Endothelial cell (in vitro differentiated cells): Measurements from ENCODE around the gene SAC3D1. TPM values are rescaled to one million over a fixed set of nuclear protein-coding genes. Genes with fewer than 3 reads are reported as not detected.

ENCODE experiments used
- DNase-seq: peaks from one replicate; pipeline ENCODE4 v3.0.0; 2021; ENCODE audit warnings: low spot score
- H3K27ac Mint-ChIP-seq: one replicate; pipeline ENCODE4 v1.8.0; 2021; ENCODE audit warnings: mixed read lengths, inconsistent platforms; ENCODE audit not compliant: unreplicated experiment
- H3K27me3 Mint-ChIP-seq: one replicate; pipeline ENCODE4 v1.8.0; 2021; ENCODE audit warnings: mild to moderate bottlenecking, moderate library complexity, mixed read lengths, inconsistent platforms; ENCODE audit not compliant: unreplicated experiment
- H3K36me3 Mint-ChIP-seq: one replicate; pipeline ENCODE4 v1.8.0; 2021; ENCODE audit warnings: mild to moderate bottlenecking, low read depth, mixed read lengths, inconsistent platforms; ENCODE audit not compliant: unreplicated experiment
- H3K4me1 Mint-ChIP-seq: one replicate; pipeline ENCODE4 v1.8.0; 2021; ENCODE audit warnings: mild to moderate bottlenecking, mixed read lengths, inconsistent platforms; ENCODE audit not compliant: unreplicated experiment
- H3K4me3 Mint-ChIP-seq: one replicate; pipeline ENCODE4 v1.8.0; 2021; ENCODE audit warnings: mild to moderate bottlenecking, mixed read lengths, inconsistent platforms; ENCODE audit not compliant: unreplicated experiment
- H3K9me3 Mint-ChIP-seq: one replicate; pipeline ENCODE4 v1.8.0; 2021; ENCODE audit warnings: mixed read lengths, inconsistent platforms; ENCODE audit not compliant: unreplicated experiment
- total RNA-seq: library from RNA; stranded (reverse); fragmentation: NEBNext Ultra II Directional; extraction: Animal tissue kit (Norgen Biotek cat#: 25700); gene quantifications from one replicate; pipeline ENCODE4 v1.2.1, GENCODE V29; 2021; ENCODE audit not compliant: unreplicated experiment
- TF ChIP-seq, protein P1 (sequence below): fragments of 200-600 bp; sonication (generic); IDR thresholded peaks from one replicate; pipeline ENCODE4 v1.5.0; 2021; ENCODE audit warnings: antibody characterized with exemption; ENCODE audit not compliant: unreplicated experiment

SAC3D1 gene
- total RNA-seq, 1 donor from 2014 or later: 4.8 TPM

DNA sequence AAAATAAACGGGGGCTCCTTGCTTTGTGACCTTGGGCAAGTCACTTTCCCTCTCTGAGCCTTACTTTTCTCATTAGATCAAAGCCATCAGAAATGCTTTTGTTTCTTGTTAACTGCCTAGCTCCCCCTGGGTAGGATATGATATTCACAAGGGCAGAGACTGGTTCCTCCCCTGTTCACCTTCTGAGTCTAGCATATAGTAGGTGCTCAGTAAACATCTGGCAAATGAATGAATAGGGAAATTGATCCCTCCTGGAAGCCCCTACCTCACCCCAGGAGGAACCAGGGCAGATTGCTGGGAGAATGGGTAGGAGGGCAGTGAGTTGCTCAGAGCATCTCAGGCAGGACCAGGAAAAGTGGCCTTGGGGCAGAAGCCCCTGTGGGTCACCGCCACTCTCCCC lies 6.6 kb upstream of the SAC3D1 start:
- TF ChIP-seq, protein P1, sequence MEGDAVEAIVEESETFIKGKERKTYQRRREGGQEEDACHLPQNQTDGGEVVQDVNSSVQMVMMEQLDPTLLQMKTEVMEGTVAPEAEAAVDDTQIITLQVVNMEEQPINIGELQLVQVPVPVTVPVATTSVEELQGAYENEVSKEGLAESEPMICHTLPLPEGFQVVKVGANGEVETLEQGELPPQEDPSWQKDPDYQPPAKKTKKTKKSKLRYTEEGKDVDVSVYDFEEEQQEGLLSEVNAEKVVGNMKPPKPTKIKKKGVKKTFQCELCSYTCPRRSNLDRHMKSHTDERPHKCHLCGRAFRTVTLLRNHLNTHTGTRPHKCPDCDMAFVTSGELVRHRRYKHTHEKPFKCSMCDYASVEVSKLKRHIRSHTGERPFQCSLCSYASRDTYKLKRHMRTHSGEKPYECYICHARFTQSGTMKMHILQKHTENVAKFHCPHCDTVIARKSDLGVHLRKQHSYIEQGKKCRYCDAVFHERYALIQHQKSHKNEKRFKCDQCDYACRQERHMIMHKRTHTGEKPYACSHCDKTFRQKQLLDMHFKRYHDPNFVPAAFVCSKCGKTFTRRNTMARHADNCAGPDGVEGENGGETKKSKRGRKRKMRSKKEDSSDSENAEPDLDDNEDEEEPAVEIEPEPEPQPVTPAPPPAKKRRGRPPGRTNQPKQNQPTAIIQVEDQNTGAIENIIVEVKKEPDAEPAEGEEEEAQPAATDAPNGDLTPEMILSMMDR: no peak
- no peaks in the 10 kb centered on the region for H3K9me3 Mint-ChIP-seq
- H3K27me3 Mint-ChIP-seq: peaks cover 4% of the 10 kb centered on the region
- H3K36me3 Mint-ChIP-seq: peaks cover 4% of the 10 kb centered on the region
- DNase-seq: no peak
- H3K4me3 Mint-ChIP-seq: no peak overlapping the region
- H3K27ac Mint-ChIP-seq: no peak overlapping the region
- H3K4me1 Mint-ChIP-seq: no peaks in the 10 kb centered on the region

DNA sequence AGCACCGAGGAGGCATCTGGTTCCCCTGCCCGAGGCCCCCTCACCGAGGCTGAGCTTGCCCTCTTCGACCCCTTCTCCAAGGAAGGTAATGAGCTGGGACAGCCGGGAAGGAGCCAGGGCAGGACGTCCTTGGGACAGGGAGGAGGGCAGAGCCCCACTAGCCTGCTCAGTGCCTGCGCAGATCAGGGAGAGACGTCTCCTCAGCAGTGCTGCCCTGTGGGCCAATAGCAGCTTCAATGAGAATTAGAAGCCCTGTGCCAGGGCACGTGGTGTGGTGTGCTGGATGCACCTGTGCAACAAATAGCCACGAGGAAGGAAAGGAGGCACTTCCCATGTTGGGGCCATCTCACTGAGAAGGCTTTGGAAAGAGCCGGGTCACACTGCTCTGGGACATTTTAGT lies 5.4 kb upstream of the SAC3D1 start:
- TF ChIP-seq, protein P1: no peak
- no peaks in the 10 kb centered on the region for H3K9me3 Mint-ChIP-seq
- no peak overlapping the region for H3K4me3 Mint-ChIP-seq
- H3K27me3 Mint-ChIP-seq: peaks cover 7% of the 10 kb centered on the region
- H3K36me3 Mint-ChIP-seq: peaks cover 4% of the 10 kb centered on the region
- no peak for DNase-seq
- H3K4me1 Mint-ChIP-seq: peaks cover 2% of the 10 kb centered on the region
- H3K27ac Mint-ChIP-seq: no peak overlapping the region

DNA sequence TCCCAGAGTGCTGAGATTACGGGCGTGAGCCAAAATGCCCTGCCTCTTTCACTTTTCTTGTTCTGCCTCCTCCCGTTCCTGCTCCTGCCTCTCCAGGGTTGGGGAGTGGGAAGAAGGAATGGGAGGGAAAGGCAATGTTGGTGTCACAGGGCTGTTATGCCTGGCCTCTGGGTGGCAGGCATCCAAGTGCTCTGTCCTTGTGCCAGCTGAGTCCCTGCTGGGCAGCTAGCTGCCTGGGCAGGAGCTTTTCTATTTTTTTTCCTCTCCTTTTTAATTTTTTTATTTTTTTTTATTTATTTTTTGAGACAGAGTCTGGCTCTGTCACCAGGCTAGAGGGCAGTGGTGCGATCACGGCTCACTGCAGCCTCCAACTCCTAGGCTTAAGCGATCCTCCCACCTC lies 4.1 kb upstream of the SAC3D1 start:
- no peak overlapping the region for H3K4me3 Mint-ChIP-seq

DNA sequence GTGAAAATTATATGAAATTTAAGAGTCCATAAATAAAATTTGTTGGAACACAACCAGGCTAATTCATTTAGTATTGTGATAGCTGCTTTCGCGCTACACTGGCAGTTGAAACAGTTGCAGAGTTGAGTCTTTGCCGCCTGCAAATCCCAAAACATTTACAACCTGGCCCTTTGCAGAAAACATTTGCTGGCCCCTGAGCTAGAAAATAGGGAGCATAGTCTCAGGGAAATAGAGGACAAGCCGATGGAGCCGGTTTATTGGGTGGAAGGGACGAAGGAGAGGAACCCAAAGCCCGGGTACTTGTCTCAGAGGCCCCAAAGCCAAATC lies 527 bp upstream of the SAC3D1 start:
- H3K36me3 Mint-ChIP-seq: peaks cover 6% of the 10 kb centered on the region
- no peaks in the 10 kb centered on the region for H3K9me3 Mint-ChIP-seq

More for the DNA sequence above, 4.1 kb upstream of the SAC3D1 start:
- Mint-ChIP-seq H3K9me3 (no peaks in the 10 kb centered on the region), H3K4me1 (peaks cover 5% of the 10 kb centered on the region), H3K27ac (no peak overlapping the region), H3K36me3 (peaks cover 4% of the 10 kb centered on the region), H3K27me3 (peaks cover 5% of the 10 kb centered on the region)
- DNase-seq: no peak
- TF ChIP-seq, protein P1: no peak

DNA sequence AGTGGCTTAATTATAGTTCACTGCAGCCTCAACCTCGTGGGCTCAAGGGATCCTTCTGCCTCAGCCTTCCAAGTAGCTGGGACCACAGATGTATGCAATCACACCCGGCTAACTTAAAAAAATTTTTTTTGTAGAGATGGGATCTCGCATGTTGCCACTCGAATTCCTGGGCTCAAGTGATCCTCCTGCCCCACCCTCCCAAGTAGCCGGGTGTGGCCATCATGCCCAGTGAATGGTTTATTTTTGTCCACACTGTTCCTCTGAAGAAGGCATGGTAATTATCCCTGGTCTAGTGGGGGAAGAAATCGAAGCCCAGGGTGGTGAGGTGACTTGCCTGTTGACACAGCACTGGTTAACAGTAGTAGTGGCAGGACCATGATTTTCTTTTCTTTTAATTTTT lies 1.9 kb downstream of the SAC3D1 start:
- no peak overlapping the region for H3K27ac Mint-ChIP-seq
- H3K36me3 Mint-ChIP-seq: peaks cover 9% of the 10 kb centered on the region

More for the DNA sequence above, 527 bp upstream of the SAC3D1 start:
- peaks cover 9% of the 10 kb centered on the region for H3K27me3 Mint-ChIP-seq
- no peak overlapping the region for H3K27ac Mint-ChIP-seq
- H3K4me3 Mint-ChIP-seq: peak overlapping the region; percentile 90
- H3K4me1 Mint-ChIP-seq: peaks cover 5% of the 10 kb centered on the region
- no peak for DNase-seq
- TF ChIP-seq, protein P1: no peak

More for the DNA sequence above, 1.9 kb downstream of the SAC3D1 start:
- Mint-ChIP-seq H3K4me1 (peaks cover 9% of the 10 kb centered on the region), H3K27me3 (peaks cover 10% of the 10 kb centered on the region), H3K4me3 (peak overlapping the region; percentile 93), H3K9me3 (no peaks in the 10 kb centered on the region)
- no peak for DNase-seq
- TF ChIP-seq, protein P1: no peak
